ENCODE data around the gene GPR4. TPM values are rescaled to one million over a fixed set of nuclear protein-coding genes. Genes with fewer than 3 reads are reported as not detected.

GPR4 gene
- total RNA-seq, 4 donors from 2014 or later: 0.49 to 2.4 (median 1.6) TPM

- Histone ChIP-seq H3K36me3 (no peaks in the 10 kb centered on the region), H3K4me3 (peak within 1 kb of the TSS; percentile 69), H3K27me3 (no peaks in the 10 kb centered on the region), H3K4me1 (peaks cover 18% of the 10 kb centered on the region), H3K9me3 (no peaks in the 10 kb centered on the region), H3K27ac (peak within 1 kb of the TSS; percentile 95)
- DNase-seq (ENCODE audit: low spot score in 2 of 2): peak; percentile 100
- TF ChIP-seq POLR2AphosphoS5 (IDR thresholded peaks at IDR 0.05) (peak; percentile 76 to 99 (median 85)), POLR2A (IDR thresholded peaks at IDR 0.05) (peak; percentile 45 to 64), EP300 (IDR thresholded peaks at IDR 0.05) (peak; percentile 97)
- TF ChIP-seq, protein P1, sequence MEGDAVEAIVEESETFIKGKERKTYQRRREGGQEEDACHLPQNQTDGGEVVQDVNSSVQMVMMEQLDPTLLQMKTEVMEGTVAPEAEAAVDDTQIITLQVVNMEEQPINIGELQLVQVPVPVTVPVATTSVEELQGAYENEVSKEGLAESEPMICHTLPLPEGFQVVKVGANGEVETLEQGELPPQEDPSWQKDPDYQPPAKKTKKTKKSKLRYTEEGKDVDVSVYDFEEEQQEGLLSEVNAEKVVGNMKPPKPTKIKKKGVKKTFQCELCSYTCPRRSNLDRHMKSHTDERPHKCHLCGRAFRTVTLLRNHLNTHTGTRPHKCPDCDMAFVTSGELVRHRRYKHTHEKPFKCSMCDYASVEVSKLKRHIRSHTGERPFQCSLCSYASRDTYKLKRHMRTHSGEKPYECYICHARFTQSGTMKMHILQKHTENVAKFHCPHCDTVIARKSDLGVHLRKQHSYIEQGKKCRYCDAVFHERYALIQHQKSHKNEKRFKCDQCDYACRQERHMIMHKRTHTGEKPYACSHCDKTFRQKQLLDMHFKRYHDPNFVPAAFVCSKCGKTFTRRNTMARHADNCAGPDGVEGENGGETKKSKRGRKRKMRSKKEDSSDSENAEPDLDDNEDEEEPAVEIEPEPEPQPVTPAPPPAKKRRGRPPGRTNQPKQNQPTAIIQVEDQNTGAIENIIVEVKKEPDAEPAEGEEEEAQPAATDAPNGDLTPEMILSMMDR (IDR thresholded peaks at IDR 0.05): no peak
- under 1% methylated on average over 28 of the region's 63 CpGs for WGBS
Observed at GRCh38 chr19:45584332-45585157, 17.5 kb downstream of the GPR4 start, which contains the start of gene OPA3. TSS of gene OPA3 (minus strand) at chr19:45584802. CDS start at chr19:45584764, 38 bp downstream.

DNA sequence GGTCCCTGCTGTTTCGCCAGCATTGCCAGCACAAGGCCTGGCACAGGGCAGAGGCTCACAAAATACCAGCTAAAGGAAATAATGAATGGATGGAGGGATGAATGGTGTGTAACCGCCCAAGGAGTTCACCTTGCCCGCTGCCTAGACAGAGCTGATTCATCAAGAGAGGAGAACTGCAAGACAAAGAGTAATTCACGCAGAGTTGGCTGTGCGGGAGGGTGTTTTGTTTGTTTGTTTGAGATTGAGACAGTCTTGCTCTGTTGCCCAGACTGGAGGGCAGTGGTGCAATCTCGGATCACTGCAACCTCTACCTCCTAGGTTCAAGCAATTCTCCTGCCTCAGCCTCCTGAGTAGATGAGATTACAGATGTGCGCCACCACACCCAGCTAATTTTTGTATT lies 20.4 kb downstream of the GPR4 start:
- H3K27me3 ChIP-seq: no peaks in the 10 kb centered on the region
- no peak overlapping the region for H3K4me3 ChIP-seq
- no peak overlapping the region for H3K27ac ChIP-seq
- peaks cover 41% of the 10 kb centered on the region for H3K4me1 ChIP-seq
- 89% methylated on average over 7 of the region's 7 CpGs for WGBS
- TF ChIP-seq POLR2AphosphoS5 (IDR thresholded peaks at IDR 0.05): no peak
- TF ChIP-seq POLR2A (IDR thresholded peaks at IDR 0.05): no peak
- TF ChIP-seq, protein P1 (IDR thresholded peaks at IDR 0.05): no peak
- TF ChIP-seq EP300 (IDR thresholded peaks at IDR 0.05): no peak
- no peaks in the 10 kb centered on the region for H3K36me3 ChIP-seq
- no peaks in the 10 kb centered on the region for H3K9me3 ChIP-seq
- DNase-seq (ENCODE audit: low spot score in 2 of 2): no peak

GRCh38 chr19:45578861-45579260 lies 23.2 kb downstream of the GPR4 start:
- TF ChIP-seq EP300 (IDR thresholded peaks at IDR 0.05): no peak
- no peak for TF ChIP-seq POLR2A (IDR thresholded peaks at IDR 0.05)
- TF ChIP-seq POLR2AphosphoS5 (IDR thresholded peaks at IDR 0.05): no peak
- TF ChIP-seq, protein P1 (IDR thresholded peaks at IDR 0.05): no peak
- Histone ChIP-seq H3K27ac (peak overlapping the region; percentile 66), H3K27me3 (no peaks in the 10 kb centered on the region), H3K9me3 (no peaks in the 10 kb centered on the region), H3K4me1 (peaks cover 40% of the 10 kb centered on the region), H3K36me3 (no peaks in the 10 kb centered on the region), H3K4me3 (no peak overlapping the region)
- 33% methylated on average over 5 of the region's 5 CpGs for WGBS
- no peak for DNase-seq (ENCODE audit: low spot score in 2 of 2)

DNA sequence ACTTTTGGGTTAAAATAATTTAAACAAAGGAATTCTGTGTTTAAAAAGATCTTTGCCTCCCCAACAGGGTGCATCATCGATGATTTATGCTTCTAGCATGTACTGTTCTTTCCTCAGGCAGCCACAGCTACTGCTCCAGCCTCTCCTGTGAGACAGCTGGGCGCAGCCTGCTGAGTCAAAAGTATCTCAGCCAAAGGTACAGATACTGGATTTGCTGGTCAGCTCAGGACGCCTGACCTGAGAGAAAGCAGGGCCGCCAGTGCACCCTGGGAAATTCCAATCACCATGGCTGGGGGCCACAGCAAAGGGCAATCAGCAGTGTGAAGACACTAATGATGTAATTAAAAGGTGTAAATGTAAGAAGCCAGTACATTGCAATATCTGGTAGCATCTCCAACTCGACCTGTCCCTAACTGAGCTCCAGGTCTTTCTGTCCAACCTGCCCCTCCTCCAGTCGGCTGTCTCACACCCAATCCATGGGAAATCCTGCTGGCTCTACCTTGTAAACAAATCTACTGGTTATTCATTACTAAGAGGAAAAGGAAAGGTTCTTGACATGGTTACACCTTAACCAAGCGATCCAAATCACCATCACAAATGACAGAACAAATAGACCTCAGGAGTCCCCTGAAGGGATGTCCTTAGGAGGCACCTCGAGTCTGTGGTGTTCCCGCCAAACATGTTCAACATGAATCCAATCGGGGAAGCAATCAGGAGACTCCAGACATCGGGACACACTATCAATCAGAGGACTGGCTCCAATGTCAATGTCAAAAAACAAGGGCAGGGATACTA lies 24.7 kb downstream of the GPR4 start:
- TF ChIP-seq EP300 (IDR thresholded peaks at IDR 0.05): no peak
- H3K27me3 ChIP-seq: no peaks in the 10 kb centered on the region
- H3K4me3 ChIP-seq: no peak overlapping the region
- peaks cover 33% of the 10 kb centered on the region for H3K4me1 ChIP-seq
- no peaks in the 10 kb centered on the region for H3K36me3 ChIP-seq
- DNase-seq (ENCODE audit: low spot score in 2 of 2): no peak
- H3K27ac ChIP-seq: peak overlapping the region; percentile 66
- WGBS: 41% methylated on average over 11 of the region's 11 CpGs
- H3K9me3 ChIP-seq: no peaks in the 10 kb centered on the region

DNA sequence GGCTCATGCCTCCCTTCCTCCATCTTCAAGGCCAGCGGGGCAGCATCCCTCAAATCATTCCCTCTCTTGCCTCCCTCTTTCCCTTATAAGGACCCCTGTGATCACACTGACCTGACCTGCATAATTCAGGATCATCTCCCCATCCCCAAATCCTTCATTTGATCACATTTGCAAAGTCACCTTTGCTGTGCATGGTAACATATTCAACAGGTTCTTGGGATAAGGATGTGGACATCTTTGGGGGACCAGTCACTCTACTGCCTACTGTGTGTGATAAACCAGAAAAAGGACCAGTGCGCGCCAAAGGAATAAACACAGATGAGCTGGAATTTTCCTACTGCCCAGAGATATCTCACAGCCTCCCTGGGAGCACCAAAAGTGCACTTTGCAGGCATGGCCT lies 25.3 kb downstream of the GPR4 start:
- H3K4me3 ChIP-seq: no peak overlapping the region
- no peaks in the 10 kb centered on the region for H3K9me3 ChIP-seq
- peak overlapping the region; percentile 66 for H3K27ac ChIP-seq
- DNase-seq (ENCODE audit: low spot score in 2 of 2): no peak
- H3K27me3 ChIP-seq: no peaks in the 10 kb centered on the region
- TF ChIP-seq POLR2A (IDR thresholded peaks at IDR 0.05): no peak
- TF ChIP-seq POLR2AphosphoS5 (IDR thresholded peaks at IDR 0.05): no peak
- TF ChIP-seq, protein P1 (IDR thresholded peaks at IDR 0.05): no peak
- no peak for TF ChIP-seq EP300 (IDR thresholded peaks at IDR 0.05)
- WGBS: 68% methylated on average over 3 of the region's 3 CpGs
- peaks cover 31% of the 10 kb centered on the region for H3K4me1 ChIP-seq
- H3K36me3 ChIP-seq: no peaks in the 10 kb centered on the region
